ENCODE measurements around the gene IGF2BP2.
"Not testable (repeated sequence)": the region's sequence is repeated elsewhere in the genome, so short reads cannot be mapped to it uniquely, and the experiment has no call there.

The IGF2BP2 gene

DNA sequence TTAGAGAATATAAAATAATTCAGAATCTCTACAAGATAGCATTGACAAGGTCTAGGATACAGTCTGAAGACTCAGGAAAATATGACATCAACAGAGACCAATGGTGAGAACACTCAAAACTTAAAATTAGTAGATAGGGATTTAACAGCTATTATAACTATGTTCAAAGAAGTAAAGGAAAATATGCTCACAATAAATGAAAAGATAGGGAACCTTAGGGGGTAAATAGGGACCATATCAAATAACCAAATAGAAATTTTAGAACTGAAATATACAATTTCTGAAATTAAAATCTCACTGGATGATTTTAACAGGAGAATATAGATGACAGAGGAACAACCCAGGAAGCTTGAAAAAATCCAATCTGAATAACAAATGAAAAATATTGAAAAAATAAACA is 31.8 kb upstream of the IGF2BP2 start:
- Histone ChIP-seq H3K4me3 (ENCODE audit: low read length) (no peak overlapping the region), H3K4ac (ENCODE audit: low read depth, low read length) (no peak overlapping the region), H2AK5ac (ENCODE audit: low read length) (no peak overlapping the region), H4K5ac (ENCODE audit: low read length) (no peak overlapping the region), H3K23ac (ENCODE audit: low read length) (no peak overlapping the region), H4K8ac (ENCODE audit: low read depth, low read length) (no peak overlapping the region), H3K18ac (ENCODE audit: low read length) (no peak overlapping the region), H2BK15ac (replicated peaks; ENCODE audit: low read depth) (no peak overlapping the region), H3K9ac (ENCODE audit: low read length) (no peak overlapping the region), H3K56ac (ENCODE audit: low read length) (no peak overlapping the region), H3K79me2 (ENCODE audit: control insufficient read depth, insufficient read depth, low read length) (no peaks in the 10 kb centered on the region), H3K79me1 (ENCODE audit: low read length) (no peaks in the 10 kb centered on the region), H3K27ac (ENCODE audit: low read depth, low read length) (no peak overlapping the region), H3K4me1 (ENCODE audit: control insufficient read depth, low read depth, low read length) (no peaks in the 10 kb centered on the region), H3K4me2 (ENCODE audit: low read length) (no peak overlapping the region), H2BK5ac (ENCODE audit: low read length) (no peak overlapping the region), H3K36me3 (ENCODE audit: control insufficient read depth, insufficient read depth, low read length) (no peaks in the 10 kb centered on the region), H2BK120ac (ENCODE audit: low read depth, low read length) (no peak overlapping the region), H3K27me3 (ENCODE audit: insufficient read depth, low read length, poor library complexity) (no peaks in the 10 kb centered on the region)
- no peak for DNase-seq

DNA sequence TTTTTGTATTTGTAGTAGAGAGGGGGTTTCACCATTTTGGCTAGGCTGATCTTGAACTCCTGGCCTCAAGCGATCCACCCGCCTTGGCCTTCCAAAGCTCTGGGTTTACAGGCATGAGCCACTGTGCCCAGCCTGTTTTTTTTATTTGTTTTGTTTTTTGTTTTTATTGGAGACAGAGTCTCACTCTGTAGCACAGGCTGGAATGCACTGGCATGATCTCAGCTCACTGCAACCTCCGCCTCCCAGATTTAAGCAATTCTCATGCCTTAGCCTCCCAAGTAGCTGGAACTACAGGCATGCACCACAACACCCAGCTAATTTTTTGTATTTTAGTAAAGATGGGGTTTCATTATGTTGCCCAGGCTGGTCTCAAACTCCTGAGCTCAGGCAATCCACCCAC is 28.9 kb upstream of the IGF2BP2 start:
- WGBS (ENCODE audit: extremely low coverage, insufficient coverage, low lambda C conversion rate), result no CpG with 5 or more reads among the region's 3 CpGs

DNA sequence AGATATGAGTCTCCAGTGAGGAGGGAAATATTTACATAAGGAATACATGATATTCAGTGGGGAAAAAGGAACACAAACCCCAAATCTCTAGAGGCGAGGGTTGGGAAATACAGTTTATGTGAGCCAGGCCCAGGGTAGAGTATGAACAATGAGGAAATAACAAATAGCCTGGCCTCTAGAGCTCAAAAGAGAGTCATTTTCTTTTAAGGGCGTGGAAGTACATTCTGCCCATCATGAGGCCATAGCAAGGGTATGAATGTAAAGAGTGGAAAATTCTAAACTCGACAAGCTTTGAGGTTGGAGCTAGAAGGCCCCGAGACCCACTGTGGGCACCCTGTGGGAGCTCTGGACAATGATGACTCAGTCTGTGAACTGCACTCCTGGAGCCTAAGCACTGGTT is 27.8 kb upstream of the IGF2BP2 start:
- Histone ChIP-seq H2BK120ac (ENCODE audit: low read depth, low read length) (no peak overlapping the region), H2BK15ac (replicated peaks; ENCODE audit: low read depth) (no peak overlapping the region), H3K27ac (ENCODE audit: low read depth, low read length) (no peak overlapping the region), H3K56ac (ENCODE audit: low read length) (no peak overlapping the region), H3K27me3 (ENCODE audit: insufficient read depth, low read length, poor library complexity) (no peaks in the 10 kb centered on the region), H3K4me1 (ENCODE audit: control insufficient read depth, low read depth, low read length) (no peaks in the 10 kb centered on the region), H4K8ac (ENCODE audit: low read depth, low read length) (no peak overlapping the region), H3K18ac (ENCODE audit: low read length) (no peak overlapping the region), H3K4ac (ENCODE audit: low read depth, low read length) (no peak overlapping the region), H3K4me2 (ENCODE audit: low read length) (no peak overlapping the region), H2AK5ac (ENCODE audit: low read length) (no peak overlapping the region), H3K79me2 (ENCODE audit: control insufficient read depth, insufficient read depth, low read length) (no peaks in the 10 kb centered on the region), H3K4me3 (ENCODE audit: low read length) (no peak overlapping the region), H3K36me3 (ENCODE audit: control insufficient read depth, insufficient read depth, low read length) (no peaks in the 10 kb centered on the region), H2BK5ac (ENCODE audit: low read length) (no peak overlapping the region), H3K23ac (ENCODE audit: low read length) (no peak overlapping the region), H4K5ac (ENCODE audit: low read length) (no peak overlapping the region), H3K9ac (ENCODE audit: low read length) (no peak overlapping the region), H3K79me1 (ENCODE audit: low read length) (no peaks in the 10 kb centered on the region)
- WGBS (ENCODE audit: extremely low coverage, insufficient coverage, low lambda C conversion rate), result no CpG with 5 or more reads among the region's 4 CpGs
- no peak for DNase-seq

More for the DNA sequence above, 28.9 kb upstream of the IGF2BP2 start:
- H3K4me3 ChIP-seq (ENCODE audit: low read length); H3K4me2 ChIP-seq (ENCODE audit: low read length); H3K18ac ChIP-seq (ENCODE audit: low read length); H3K27ac ChIP-seq (ENCODE audit: low read depth, low read length); H4K8ac ChIP-seq (ENCODE audit: low read depth, low read length); H3K4me1 ChIP-seq (ENCODE audit: control insufficient read depth, low read depth, low read length); H3K36me3 ChIP-seq (ENCODE audit: control insufficient read depth, insufficient read depth, low read length); H3K23ac ChIP-seq (ENCODE audit: low read length); H3K79me2 ChIP-seq (ENCODE audit: control insufficient read depth, insufficient read depth, low read length); H2AK5ac ChIP-seq (ENCODE audit: low read length); H3K9ac ChIP-seq (ENCODE audit: low read length); H4K5ac ChIP-seq (ENCODE audit: low read length); H2BK15ac ChIP-seq (replicated peaks; ENCODE audit: low read depth); H2BK120ac ChIP-seq (ENCODE audit: low read depth, low read length); H3K4ac ChIP-seq (ENCODE audit: low read depth, low read length); H3K27me3 ChIP-seq (ENCODE audit: insufficient read depth, low read length, poor library complexity); H2BK5ac ChIP-seq (ENCODE audit: low read length); DNase-seq; H3K56ac ChIP-seq (ENCODE audit: low read length); H3K79me1 ChIP-seq (ENCODE audit: low read length): not testable (repeated sequence)

DNA sequence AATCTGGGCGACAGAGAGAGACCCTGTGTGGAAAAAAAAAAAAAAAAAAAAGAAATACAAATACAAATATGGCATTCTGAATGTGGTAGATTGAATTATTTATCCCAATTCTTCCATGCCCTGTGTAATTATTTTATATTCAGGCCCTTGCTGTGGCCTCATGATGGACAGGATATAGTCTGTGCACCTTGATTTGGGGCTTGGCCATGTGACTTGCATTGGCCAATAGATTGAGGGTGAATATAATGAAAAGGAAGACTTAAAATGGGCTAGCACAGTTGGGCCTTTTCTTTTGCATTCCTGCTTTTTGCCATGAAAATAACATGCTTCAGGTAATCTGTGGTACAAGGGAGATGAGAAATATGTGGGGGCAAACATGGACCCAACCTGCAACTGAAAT is 27.1 kb upstream of the IGF2BP2 start:
- Histone ChIP-seq H2BK15ac (replicated peaks; ENCODE audit: low read depth) (no peak overlapping the region), H3K36me3 (ENCODE audit: control insufficient read depth, insufficient read depth, low read length) (no peaks in the 10 kb centered on the region), H3K18ac (ENCODE audit: low read length) (no peak overlapping the region), H2BK120ac (ENCODE audit: low read depth, low read length) (no peak overlapping the region), H3K27ac (ENCODE audit: low read depth, low read length) (no peak overlapping the region), H3K9ac (ENCODE audit: low read length) (no peak overlapping the region), H4K5ac (ENCODE audit: low read length) (no peak overlapping the region), H3K23ac (ENCODE audit: low read length) (no peak overlapping the region), H3K4me2 (ENCODE audit: low read length) (no peak overlapping the region), H4K8ac (ENCODE audit: low read depth, low read length) (no peak overlapping the region), H3K4me3 (ENCODE audit: low read length) (no peak overlapping the region), H3K79me2 (ENCODE audit: control insufficient read depth, insufficient read depth, low read length) (no peaks in the 10 kb centered on the region), H2AK5ac (ENCODE audit: low read length) (no peak overlapping the region), H3K79me1 (ENCODE audit: low read length) (no peaks in the 10 kb centered on the region), H3K56ac (ENCODE audit: low read length) (no peak overlapping the region), H2BK5ac (ENCODE audit: low read length) (no peak overlapping the region), H3K4ac (ENCODE audit: low read depth, low read length) (no peak overlapping the region), H3K27me3 (ENCODE audit: insufficient read depth, low read length, poor library complexity) (no peaks in the 10 kb centered on the region), H3K4me1 (ENCODE audit: control insufficient read depth, low read depth, low read length) (no peaks in the 10 kb centered on the region)
- DNase-seq, result no peak
- no CpG with 5 or more reads among the region's 1 CpG for WGBS (ENCODE audit: extremely low coverage, insufficient coverage, low lambda C conversion rate)

DNA sequence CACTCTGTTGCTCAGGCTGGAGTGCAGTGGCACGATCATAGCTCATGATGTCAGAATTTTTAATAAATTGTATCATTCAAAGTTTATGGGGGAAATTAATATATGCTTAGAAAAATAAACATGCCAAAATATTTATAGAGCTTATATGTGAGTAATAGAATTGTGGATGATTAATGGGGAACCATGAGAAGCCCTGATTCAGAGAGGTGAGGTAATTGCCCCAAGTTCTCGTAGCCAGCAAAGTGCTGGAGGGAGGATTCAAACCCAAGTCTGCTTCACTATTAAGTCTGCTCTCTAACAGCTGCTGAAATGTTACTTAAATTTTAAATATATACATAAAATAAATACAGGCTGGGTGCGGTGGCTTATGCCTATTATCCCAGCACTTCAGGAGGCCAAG is 26.2 kb upstream of the IGF2BP2 start:
- Histone ChIP-seq H3K4me3 (ENCODE audit: low read length) (no peak overlapping the region), H3K36me3 (ENCODE audit: control insufficient read depth, insufficient read depth, low read length) (no peaks in the 10 kb centered on the region), H4K8ac (ENCODE audit: low read depth, low read length) (no peak overlapping the region), H4K5ac (ENCODE audit: low read length) (no peak overlapping the region), H3K4ac (ENCODE audit: low read depth, low read length) (no peak overlapping the region), H3K27me3 (ENCODE audit: insufficient read depth, low read length, poor library complexity) (no peaks in the 10 kb centered on the region), H3K79me1 (ENCODE audit: low read length) (no peaks in the 10 kb centered on the region), H3K27ac (ENCODE audit: low read depth, low read length) (no peak overlapping the region), H2BK15ac (replicated peaks; ENCODE audit: low read depth) (no peak overlapping the region), H3K9ac (ENCODE audit: low read length) (no peak overlapping the region), H2BK5ac (ENCODE audit: low read length) (no peak overlapping the region), H3K4me2 (ENCODE audit: low read length) (no peak overlapping the region), H3K56ac (ENCODE audit: low read length) (no peak overlapping the region), H2AK5ac (ENCODE audit: low read length) (no peak overlapping the region), H3K23ac (ENCODE audit: low read length) (no peak overlapping the region), H3K79me2 (ENCODE audit: control insufficient read depth, insufficient read depth, low read length) (no peaks in the 10 kb centered on the region), H2BK120ac (ENCODE audit: low read depth, low read length) (no peak overlapping the region), H3K18ac (ENCODE audit: low read length) (no peak overlapping the region), H3K4me1 (ENCODE audit: control insufficient read depth, low read depth, low read length) (no peaks in the 10 kb centered on the region)
- DNase-seq, result no peak
- no CpG with 5 or more reads among the region's 3 CpGs for WGBS (ENCODE audit: extremely low coverage, insufficient coverage, low lambda C conversion rate)

DNA sequence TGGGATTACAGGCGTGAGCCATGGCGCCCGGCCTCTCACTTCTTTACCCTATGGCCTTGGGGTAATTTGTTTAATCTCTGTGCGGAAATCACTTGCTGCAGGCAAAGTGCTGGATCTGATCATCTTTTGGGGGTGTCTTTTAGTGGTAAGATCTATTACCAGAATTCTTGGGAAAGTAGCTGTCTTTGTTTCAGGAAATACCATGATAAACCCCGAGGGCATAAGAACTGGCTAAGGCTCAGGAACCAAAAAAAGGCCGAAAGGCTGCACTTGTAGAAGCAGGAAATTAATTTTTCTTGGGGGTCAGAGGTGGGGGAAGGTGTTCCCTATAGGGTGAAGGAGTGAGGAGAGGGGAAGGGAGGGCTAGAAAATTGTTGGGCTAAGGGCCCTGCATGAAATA is 22.7 kb upstream of the IGF2BP2 start:
- no peak overlapping the region for H2BK15ac ChIP-seq (replicated peaks; ENCODE audit: low read depth)
- WGBS (ENCODE audit: extremely low coverage, insufficient coverage, low lambda C conversion rate), result no CpG with 5 or more reads among the region's 6 CpGs
- no peak overlapping the region for H3K4me3 ChIP-seq (ENCODE audit: low read length)
- H2AK5ac ChIP-seq (ENCODE audit: low read length), result no peak overlapping the region
- no peak overlapping the region for H3K4ac ChIP-seq (ENCODE audit: low read depth, low read length)
- no peaks in the 10 kb centered on the region for H3K79me1 ChIP-seq (ENCODE audit: low read length)
- H3K9ac ChIP-seq (ENCODE audit: low read length), result no peak overlapping the region
- no peak overlapping the region for H3K23ac ChIP-seq (ENCODE audit: low read length)
- no peak overlapping the region for H3K27ac ChIP-seq (ENCODE audit: low read depth, low read length)
- no peak overlapping the region for H2BK120ac ChIP-seq (ENCODE audit: low read depth, low read length)
- no peak overlapping the region for H4K8ac ChIP-seq (ENCODE audit: low read depth, low read length)
- no peak overlapping the region for H4K5ac ChIP-seq (ENCODE audit: low read length)
- H3K18ac ChIP-seq (ENCODE audit: low read length), result no peak overlapping the region
- H2BK5ac ChIP-seq (ENCODE audit: low read length), result no peak overlapping the region
- H3K4me1 ChIP-seq (ENCODE audit: control insufficient read depth, low read depth, low read length), result no peaks in the 10 kb centered on the region
- DNase-seq, result no peak
- H3K27me3 ChIP-seq (ENCODE audit: insufficient read depth, low read length, poor library complexity), result no peaks in the 10 kb centered on the region
- no peaks in the 10 kb centered on the region for H3K79me2 ChIP-seq (ENCODE audit: control insufficient read depth, insufficient read depth, low read length)
- H3K4me2 ChIP-seq (ENCODE audit: low read length), result no peak overlapping the region
- H3K36me3 ChIP-seq (ENCODE audit: control insufficient read depth, insufficient read depth, low read length), result no peaks in the 10 kb centered on the region
- no peak overlapping the region for H3K56ac ChIP-seq (ENCODE audit: low read length)
